ENCODE measurements around the gene TXNDC12.

- TF ChIP-seq, protein P1, sequence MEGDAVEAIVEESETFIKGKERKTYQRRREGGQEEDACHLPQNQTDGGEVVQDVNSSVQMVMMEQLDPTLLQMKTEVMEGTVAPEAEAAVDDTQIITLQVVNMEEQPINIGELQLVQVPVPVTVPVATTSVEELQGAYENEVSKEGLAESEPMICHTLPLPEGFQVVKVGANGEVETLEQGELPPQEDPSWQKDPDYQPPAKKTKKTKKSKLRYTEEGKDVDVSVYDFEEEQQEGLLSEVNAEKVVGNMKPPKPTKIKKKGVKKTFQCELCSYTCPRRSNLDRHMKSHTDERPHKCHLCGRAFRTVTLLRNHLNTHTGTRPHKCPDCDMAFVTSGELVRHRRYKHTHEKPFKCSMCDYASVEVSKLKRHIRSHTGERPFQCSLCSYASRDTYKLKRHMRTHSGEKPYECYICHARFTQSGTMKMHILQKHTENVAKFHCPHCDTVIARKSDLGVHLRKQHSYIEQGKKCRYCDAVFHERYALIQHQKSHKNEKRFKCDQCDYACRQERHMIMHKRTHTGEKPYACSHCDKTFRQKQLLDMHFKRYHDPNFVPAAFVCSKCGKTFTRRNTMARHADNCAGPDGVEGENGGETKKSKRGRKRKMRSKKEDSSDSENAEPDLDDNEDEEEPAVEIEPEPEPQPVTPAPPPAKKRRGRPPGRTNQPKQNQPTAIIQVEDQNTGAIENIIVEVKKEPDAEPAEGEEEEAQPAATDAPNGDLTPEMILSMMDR (IDR thresholded peaks at IDR 0.05 in 8 of 11, conservative IDR thresholded peaks at IDR 0.05 in 3 of 11) = no peak
- no peak for TF ChIP-seq POLR2AphosphoS5 (IDR thresholded peaks at IDR 0.05)
These were observed 51.1 kb downstream of the TXNDC12 start for GRCh38 chr1:52003877-52004276.

Data from spleen (tissue), 7 donors.